IgD-negative memory B cell (primary cell): ENCODE measurements around the gene SLC50A1. TPM values are rescaled to one million over a fixed set of nuclear protein-coding genes. Genes with fewer than 3 reads are reported as not detected.
"Not testable (repeated sequence)": the region's sequence is repeated elsewhere in the genome, so short reads cannot be mapped to it uniquely, and the experiment has no call there.

Experiments
- H3K27ac Mint-ChIP-seq, 3 donors: one replicate each; pipeline ENCODE4 v1.8.0; 2020 to 2022; ENCODE audit warnings: mild to moderate bottlenecking in 3 of 3, mixed read lengths in 3 of 3, moderate library complexity in 1 of 3
- H3K27me3 Mint-ChIP-seq: one replicate; pipeline ENCODE4 v1.8.0; 2021; ENCODE audit warnings: mixed read lengths
- H3K36me3 Mint-ChIP-seq: one replicate; pipeline ENCODE4 v1.8.0; 2020; ENCODE audit warnings: mild to moderate bottlenecking, mixed read lengths
- H3K4me1 Mint-ChIP-seq, 3 donors: one replicate each; pipeline ENCODE4 v1.8.0; 2020 to 2022; ENCODE audit warnings: mixed read lengths in 3 of 3, mild to moderate bottlenecking in 1 of 3
- H3K4me3 Mint-ChIP-seq, 4 donors: one replicate each; pipeline ENCODE4 v1.8.0; 2020 to 2022; ENCODE audit warnings: mild to moderate bottlenecking in 4 of 4, mixed read lengths in 4 of 4, moderate library complexity in 3 of 4
- H3K9me3 Mint-ChIP-seq, 3 donors: one replicate each; pipeline ENCODE4 v1.8.0; 2020 to 2021; ENCODE audit warnings: mixed read lengths in 3 of 3, mild to moderate bottlenecking in 1 of 3
- polyA plus RNA-seq: library from polyadenylated mRNA; unstranded; fragments of 300-500 nt; fragmentation: Illumina TruSeq; gene quantifications from one replicate; pipeline ENCODE4 v1.2.3, GENCODE V29; 2021

Gene SLC50A1
- polyA plus RNA-seq, 1 donor from 2014 or later = 72.9 TPM

DNA sequence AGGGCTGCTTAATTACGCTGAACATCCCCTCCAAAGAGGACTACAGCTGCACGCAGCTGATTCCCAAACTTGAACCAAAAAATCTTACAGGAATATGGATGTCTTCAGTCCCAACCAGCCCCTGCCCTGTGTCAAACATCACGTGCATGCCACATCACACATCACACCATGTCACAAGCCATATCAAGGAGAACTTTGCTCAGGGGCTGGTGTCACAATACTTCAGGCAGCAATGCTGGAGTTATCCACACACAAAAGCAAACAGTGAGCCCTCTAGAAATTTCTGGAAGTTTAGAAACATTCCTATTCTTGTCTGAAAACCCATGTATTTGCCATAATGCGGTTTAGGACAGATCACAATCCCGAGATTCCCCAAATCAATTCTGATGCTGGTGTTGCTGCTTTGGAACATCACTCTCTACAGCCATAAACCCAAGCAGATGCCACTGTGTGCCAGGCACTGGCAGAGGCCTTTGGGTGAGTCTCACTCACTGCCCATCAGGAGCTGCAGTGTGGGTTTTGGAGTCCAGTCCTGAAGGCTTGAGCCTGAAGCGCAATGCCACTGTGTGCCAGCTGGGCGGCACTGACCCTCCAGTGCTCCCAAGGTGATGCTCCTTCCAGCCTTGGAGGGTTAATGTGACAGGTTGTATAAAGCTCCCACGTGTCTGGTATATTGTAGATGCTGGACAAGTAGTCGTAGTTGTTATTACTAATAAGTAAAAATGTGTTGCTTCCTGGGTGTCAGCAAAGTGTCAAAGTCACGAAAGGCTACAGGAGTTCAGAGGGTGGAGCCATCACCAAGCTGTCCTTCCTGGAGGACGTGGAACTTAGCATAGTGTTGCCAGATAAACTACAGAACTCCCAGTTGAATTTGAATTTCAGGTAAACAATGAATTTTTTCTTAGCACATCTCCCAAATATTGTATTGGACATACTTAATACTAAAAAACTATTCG, 28.1 kb upstream of the SLC50A1 start:
- Mint-ChIP-seq H3K27ac (no peak overlapping the region), H3K4me1 (peaks cover 0 to 2% (median 0%) of the 10 kb centered on the region in 3 donors), H3K27me3 (peaks cover 5% of the 10 kb centered on the region), H3K36me3 (peaks cover 2% of the 10 kb centered on the region), H3K9me3 (no peaks in the 10 kb centered on the region), H3K4me3 (no peak overlapping the region)

DNA sequence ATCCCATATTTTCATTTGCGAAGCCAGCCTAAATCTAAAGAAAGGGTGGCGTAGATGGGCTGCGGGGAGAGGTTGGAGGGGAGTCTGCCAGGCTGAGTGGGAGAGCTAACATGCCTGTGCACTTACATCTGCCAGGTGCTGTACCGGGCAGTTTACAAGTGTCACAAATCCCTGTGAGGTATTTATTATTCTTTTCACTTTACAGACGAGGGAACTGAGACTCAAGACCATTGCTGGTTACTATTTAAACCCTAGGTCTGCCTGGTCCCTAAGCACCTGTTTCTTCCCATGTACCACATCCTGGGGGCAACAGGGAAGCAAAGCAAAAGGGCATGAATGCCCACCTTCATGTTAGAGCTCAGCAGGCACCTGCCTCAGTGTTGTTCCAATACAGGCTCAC, 27.4 kb upstream of the SLC50A1 start:
- no peak overlapping the region for H3K4me3 Mint-ChIP-seq
- H3K27ac Mint-ChIP-seq = no peak overlapping the region
- H3K4me1 Mint-ChIP-seq = peaks cover 0 to 2% (median 0%) of the 10 kb centered on the region in 3 donors
- H3K36me3 Mint-ChIP-seq = peaks cover 2% of the 10 kb centered on the region
- H3K27me3 Mint-ChIP-seq = peaks cover 5% of the 10 kb centered on the region
- no peaks in the 10 kb centered on the region for H3K9me3 Mint-ChIP-seq

DNA sequence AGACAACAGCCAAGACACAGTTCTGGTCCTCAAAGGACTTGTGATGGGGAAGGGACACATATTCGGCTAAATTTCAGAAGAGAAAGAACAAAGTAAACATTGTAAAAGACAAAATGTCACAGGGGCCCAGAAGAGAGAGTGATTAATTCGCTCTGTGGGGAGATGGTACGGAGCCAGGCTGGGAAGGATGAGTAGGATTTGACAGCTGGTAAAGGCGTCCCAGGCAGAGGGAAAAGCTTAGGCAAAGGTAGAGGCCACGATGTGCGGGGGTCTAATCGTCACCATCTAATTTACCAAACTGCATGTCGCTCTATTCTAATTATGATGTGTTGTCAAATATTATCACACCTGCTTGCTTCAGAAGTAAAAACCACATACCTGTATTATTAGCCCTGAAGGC, 25.3 kb upstream of the SLC50A1 start:
- H3K36me3 Mint-ChIP-seq = peaks cover 2% of the 10 kb centered on the region
- H3K4me3 Mint-ChIP-seq = no peak overlapping the region
- H3K27me3 Mint-ChIP-seq = peaks cover 5% of the 10 kb centered on the region
- H3K4me1 Mint-ChIP-seq = peaks cover 0 to 2% (median 0%) of the 10 kb centered on the region in 3 donors
- H3K9me3 Mint-ChIP-seq = no peaks in the 10 kb centered on the region
- H3K27ac Mint-ChIP-seq = no peak overlapping the region

DNA sequence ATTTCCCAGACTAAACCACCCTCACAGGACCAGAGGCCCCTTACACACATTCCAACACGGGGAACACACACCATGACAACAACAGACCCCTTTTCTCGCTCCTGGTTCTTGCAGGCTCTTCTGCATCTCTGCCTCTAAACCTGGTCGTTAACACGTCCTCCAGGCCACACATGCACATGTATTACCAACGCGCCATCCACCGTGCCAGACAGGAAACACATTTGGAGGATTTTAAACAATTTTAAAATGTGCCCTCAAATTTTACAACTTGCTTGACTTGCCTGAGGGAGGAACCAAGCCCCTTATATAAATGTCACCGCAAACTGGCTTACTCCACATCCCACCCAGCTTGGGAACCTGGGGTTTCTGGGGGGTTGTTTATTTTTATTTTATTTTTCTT, 24.8 kb upstream of the SLC50A1 start:
- no peak overlapping the region for H3K4me3 Mint-ChIP-seq
- peaks cover 5% of the 10 kb centered on the region for H3K27me3 Mint-ChIP-seq
- H3K9me3 Mint-ChIP-seq = no peaks in the 10 kb centered on the region
- no peaks in the 10 kb centered on the region for H3K4me1 Mint-ChIP-seq
- H3K36me3 Mint-ChIP-seq = peaks cover 2% of the 10 kb centered on the region
- no peak overlapping the region for H3K27ac Mint-ChIP-seq

DNA sequence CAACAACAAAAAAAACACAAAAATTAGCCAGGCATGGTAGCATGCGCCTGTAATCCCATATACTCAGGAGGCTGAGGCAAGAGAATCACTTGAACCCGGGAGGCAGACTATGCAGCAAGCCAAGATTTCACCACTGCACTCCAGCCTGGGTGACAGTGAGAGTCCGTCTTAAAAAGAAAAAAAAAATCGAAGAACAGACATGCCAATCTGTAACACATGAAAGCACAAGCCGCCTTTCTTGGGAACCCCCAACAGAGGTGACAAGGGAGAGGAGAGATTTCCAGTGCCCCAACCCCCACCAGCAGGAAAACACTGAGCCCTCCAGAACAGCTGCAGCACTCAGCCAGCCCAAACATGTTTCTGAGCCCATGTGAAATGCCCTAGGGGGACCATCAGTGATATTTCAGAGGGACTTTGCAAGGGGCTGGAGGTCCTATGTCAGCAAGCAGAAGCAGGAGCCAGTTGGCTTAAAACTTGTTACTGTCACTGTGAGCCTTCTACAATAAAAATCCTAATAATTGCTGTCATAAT, 22.1 kb upstream of the SLC50A1 start:
- H3K4me1 Mint-ChIP-seq = no peaks in the 10 kb centered on the region
- no peak overlapping the region for H3K27ac Mint-ChIP-seq
- H3K36me3 Mint-ChIP-seq = peaks cover 2% of the 10 kb centered on the region
- H3K27me3 Mint-ChIP-seq = peaks cover 11% of the 10 kb centered on the region
- no peaks in the 10 kb centered on the region for H3K9me3 Mint-ChIP-seq
- no peak overlapping the region for H3K4me3 Mint-ChIP-seq

DNA sequence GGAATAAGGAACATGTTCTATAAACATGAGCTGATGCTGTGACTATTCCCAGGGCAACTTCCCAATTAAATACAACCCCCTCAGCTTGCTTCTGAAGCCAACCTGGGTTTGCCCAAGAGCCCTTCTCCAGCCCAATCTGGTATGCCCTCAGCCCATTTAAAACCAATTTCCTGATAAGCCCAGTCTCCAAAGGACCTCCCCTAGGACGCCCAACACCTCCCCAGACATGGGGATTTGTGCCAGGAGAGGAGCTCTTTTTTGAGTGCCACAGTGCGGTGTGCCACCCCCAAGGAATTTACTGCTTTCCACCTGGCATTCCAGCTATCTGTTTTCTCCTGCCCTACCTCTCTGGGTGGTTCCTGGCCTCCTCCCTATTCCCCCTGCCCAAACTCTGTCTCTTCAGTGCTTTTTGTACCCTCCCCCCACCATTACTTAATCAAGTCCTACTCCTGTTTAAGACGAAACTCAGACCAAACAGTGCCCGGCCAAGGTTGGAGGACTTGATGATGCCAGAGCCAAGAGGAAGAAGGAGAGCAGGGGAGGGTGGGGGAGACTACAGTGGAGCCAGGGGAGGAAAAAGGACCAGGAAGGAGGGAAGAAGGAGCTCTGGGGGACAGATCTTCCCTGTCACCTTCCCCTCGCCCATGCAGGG, 19.4 kb upstream of the SLC50A1 start:
- H3K27me3 Mint-ChIP-seq = peaks cover 13% of the 10 kb centered on the region
- H3K36me3 Mint-ChIP-seq = no peaks in the 10 kb centered on the region
- no peaks in the 10 kb centered on the region for H3K9me3 Mint-ChIP-seq
- H3K4me3 Mint-ChIP-seq = no peak overlapping the region
- H3K27ac Mint-ChIP-seq = peak overlapping the region in 1 of 3 donors; percentile 82
- no peaks in the 10 kb centered on the region for H3K4me1 Mint-ChIP-seq

DNA sequence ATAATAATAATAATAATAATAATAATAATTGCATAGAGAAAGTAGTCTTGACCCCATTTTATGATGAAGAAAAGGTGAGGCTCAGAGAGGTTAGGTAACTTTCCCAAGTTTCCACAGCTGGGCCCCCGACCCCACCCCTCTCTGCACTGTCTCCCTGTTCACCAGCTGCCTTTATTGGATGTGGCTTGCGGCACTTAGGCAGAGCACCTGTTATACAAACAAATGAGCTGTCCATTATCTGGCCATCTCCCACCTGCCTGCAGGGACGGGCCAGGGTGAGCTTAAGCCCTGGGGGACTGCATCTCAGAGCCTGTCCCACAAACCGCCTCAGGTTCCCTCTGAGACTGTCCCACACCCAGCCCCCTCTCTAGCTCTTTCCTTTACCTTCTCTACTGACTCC, 18.0 kb upstream of the SLC50A1 start:
- H3K27me3 Mint-ChIP-seq = peaks cover 11% of the 10 kb centered on the region
- H3K9me3 Mint-ChIP-seq = no peaks in the 10 kb centered on the region
- H3K36me3 Mint-ChIP-seq = no peaks in the 10 kb centered on the region
- H3K4me1 Mint-ChIP-seq = no peaks in the 10 kb centered on the region
- H3K27ac Mint-ChIP-seq = no peak overlapping the region
- no peak overlapping the region for H3K4me3 Mint-ChIP-seq

DNA sequence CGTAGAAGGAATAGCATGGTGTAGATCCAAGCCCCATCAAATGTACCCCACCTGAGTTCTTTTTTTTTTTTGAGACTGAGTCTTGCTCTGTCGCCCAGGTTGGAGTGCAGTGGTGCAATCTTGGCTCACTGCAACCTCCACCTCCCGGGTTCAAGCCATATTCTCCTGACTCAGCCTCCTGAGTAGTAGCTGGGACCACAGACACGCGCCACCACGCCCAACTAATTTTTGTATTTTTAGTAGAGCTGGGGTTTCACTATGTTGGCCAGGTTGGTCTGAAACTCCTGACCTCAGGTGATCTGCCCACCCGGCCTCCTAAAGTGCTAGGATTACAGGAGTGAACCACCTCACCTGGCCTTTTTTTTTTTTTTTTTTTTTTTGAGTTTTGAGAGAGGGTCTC, 17.6 kb upstream of the SLC50A1 start:
- not testable (repeated sequence) for H3K27ac Mint-ChIP-seq, H3K4me3 Mint-ChIP-seq, H3K9me3 Mint-ChIP-seq, H3K36me3 Mint-ChIP-seq, H3K4me1 Mint-ChIP-seq
- H3K27me3 Mint-ChIP-seq = peaks cover 11% of the 10 kb centered on the region

DNA sequence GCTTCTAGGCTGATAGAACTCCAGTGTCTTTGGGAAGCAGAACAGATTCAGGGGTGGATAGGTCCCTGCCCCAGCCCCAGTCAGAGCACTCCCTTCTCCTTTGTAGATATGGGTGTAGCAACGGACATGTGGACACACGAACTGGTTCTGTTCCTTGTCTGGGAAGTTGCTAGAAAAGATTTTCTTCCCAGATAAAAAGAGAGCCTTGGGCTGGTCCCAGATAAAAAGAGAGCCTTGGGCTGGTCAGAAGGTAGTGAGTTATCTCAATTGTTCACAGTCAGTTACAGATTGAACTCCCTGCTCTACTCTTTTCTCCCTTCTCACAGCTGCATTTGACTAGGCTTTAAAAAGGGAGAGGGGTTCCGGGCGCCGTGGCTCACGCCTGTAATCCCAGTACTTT, 15.4 kb upstream of the SLC50A1 start:
- Mint-ChIP-seq H3K27me3 (peaks cover 11% of the 10 kb centered on the region), H3K4me1 (no peaks in the 10 kb centered on the region), H3K4me3 (no peak overlapping the region), H3K27ac (no peak overlapping the region), H3K36me3 (no peaks in the 10 kb centered on the region), H3K9me3 (no peaks in the 10 kb centered on the region)

DNA sequence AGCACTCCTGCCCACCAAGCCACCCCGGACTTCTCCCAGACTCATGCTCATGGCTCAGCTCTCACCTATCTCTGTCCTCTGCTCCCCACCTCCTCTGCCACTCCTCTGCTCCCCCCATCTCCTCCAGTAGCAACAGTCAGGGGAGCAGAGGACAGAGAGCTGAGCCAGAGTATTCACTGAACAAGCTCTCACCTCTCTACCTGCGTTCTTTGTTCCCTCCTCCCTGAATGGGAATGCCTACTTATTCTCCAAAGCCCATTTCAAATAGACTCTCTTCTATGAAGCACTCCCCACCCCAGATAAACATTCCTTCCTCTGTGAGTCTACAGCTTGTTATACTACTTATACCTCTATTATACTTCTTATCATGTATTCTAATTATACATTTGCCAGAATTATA, 14.4 kb upstream of the SLC50A1 start:
- no peaks in the 10 kb centered on the region for H3K9me3 Mint-ChIP-seq
- H3K4me1 Mint-ChIP-seq = no peaks in the 10 kb centered on the region
- H3K27ac Mint-ChIP-seq = no peak overlapping the region
- H3K36me3 Mint-ChIP-seq = no peaks in the 10 kb centered on the region
- no peak overlapping the region for H3K4me3 Mint-ChIP-seq
- peaks cover 12% of the 10 kb centered on the region for H3K27me3 Mint-ChIP-seq

DNA sequence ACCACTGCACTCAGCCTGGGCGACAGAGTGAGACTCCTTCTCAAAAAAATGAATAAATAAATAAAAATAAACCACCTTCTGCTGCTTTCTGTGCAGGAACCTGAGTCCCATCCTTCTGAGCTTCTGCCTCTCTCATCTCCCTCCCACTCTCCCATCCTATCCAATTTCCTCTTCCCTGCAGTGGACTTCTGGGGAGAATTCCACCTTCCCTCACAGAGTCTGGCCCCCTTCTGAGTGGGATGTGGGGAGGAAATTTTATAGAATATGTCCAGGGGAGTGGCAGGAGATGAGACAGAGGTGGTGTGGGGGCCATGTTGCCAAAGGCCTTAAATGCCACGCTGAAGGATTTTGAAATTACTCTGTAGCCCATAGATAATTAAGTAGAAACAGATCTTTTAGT, 13.3 kb upstream of the SLC50A1 start:
- Mint-ChIP-seq H3K27ac (no peak overlapping the region), H3K9me3 (no peaks in the 10 kb centered on the region), H3K27me3 (peaks cover 22% of the 10 kb centered on the region), H3K4me1 (peaks cover 5 to 7% (median 6%) of the 10 kb centered on the region in 3 donors), H3K4me3 (no peak overlapping the region), H3K36me3 (no peaks in the 10 kb centered on the region)

DNA sequence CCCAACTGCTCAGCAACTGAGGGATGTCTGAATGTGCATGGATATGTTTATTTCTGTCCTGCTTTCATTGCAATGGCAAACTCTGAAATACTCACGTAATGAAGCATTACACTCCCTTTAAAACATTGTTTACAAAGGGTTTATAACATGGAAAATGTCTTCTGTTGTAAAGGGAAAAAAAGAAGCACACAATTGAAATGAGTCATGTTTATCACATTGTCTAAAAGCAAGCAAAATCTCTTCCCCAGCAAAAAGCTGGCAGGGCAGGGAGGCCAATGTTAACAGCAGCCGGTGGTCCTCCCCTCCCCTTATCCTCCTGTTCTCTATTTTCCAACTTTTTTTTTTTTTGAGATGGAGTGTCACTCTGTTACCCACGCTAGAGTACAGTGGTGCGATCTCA, 11.9 kb upstream of the SLC50A1 start:
- H3K4me1 Mint-ChIP-seq = peaks cover 11 to 15% (median 14%) of the 10 kb centered on the region in 3 donors
- H3K4me3 Mint-ChIP-seq = no peak overlapping the region
- H3K9me3 Mint-ChIP-seq = no peaks in the 10 kb centered on the region
- no peaks in the 10 kb centered on the region for H3K36me3 Mint-ChIP-seq
- peaks cover 29% of the 10 kb centered on the region for H3K27me3 Mint-ChIP-seq
- no peak overlapping the region for H3K27ac Mint-ChIP-seq

DNA sequence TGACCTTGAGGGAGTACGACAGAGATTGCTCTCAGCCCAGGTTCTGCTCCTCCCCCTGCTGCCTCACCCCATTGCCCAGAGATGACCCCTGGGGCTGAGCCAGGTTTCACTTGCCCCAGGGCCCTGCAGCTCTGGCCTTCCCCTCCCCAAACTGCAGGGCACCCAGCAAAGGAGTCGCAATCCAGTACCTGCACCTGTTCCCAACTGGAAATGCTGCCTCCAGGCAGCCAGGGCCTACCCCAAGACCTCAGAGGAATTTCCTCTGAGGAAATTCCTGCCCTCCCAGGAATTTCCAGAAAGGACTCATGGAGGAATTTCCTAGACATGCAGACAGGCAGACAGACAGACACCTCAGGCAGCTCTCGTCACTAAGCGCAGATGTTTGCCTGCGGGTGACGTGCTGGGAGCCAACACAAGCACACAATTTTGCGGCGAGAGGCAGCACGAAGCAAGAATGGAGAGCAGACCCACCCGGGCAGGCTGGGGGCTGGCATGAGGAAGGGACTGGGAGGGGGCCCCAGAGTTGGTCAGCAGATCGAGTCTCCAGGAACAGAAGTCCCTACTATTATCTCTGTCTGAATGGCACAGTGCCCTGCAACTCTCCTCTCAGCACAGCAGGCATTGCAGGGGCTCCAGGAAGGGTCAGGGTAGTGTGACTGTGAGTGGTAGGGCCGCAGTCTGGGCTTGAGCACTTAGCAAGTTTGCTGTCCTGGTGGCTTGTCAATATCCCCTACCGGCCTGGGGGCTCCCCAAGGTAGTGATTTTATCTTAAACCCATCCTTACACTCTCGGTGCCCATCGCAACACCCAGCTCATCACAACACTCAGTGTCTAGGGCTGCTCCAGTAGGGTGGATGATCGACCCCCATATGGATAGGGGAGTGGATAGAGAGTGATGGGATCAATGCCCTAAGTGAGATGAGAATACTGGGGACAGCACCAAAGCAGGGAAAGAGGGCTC, 10.9 kb upstream of the SLC50A1 start:
- Mint-ChIP-seq H3K27me3 (peaks cover 37% of the 10 kb centered on the region), H3K9me3 (no peaks in the 10 kb centered on the region), H3K27ac (no peak overlapping the region), H3K4me1 (peaks cover 11 to 18% (median 16%) of the 10 kb centered on the region in 3 donors), H3K4me3 (no peak overlapping the region), H3K36me3 (no peaks in the 10 kb centered on the region)

DNA sequence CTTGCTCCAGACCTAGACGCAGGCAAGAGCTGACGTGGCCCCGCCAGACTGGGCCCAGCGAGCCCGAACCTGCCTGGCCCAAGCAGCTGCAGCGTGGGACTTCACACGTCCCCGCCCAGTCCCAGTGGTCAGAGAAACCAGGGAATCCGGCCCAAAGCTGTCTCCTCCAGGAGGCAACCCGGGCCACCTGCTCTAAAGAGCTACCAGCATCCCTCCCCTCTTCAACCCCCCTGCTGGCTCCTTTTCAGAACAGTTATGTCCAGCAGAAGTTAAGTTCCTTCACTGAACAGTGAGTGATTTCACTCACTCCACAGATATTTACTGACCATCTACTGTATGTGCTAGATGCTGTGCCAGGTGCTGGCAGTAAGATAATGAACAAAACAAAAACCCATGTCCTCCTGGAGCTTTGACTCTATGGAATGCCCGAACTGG, 10.1 kb upstream of the SLC50A1 start:
- Mint-ChIP-seq H3K4me1 (peaks cover 12 to 18% (median 16%) of the 10 kb centered on the region in 3 donors), H3K27ac (no peak overlapping the region), H3K4me3 (peak overlapping the region in 1 of 4 donors; percentile 48), H3K36me3 (no peaks in the 10 kb centered on the region), H3K9me3 (no peaks in the 10 kb centered on the region), H3K27me3 (peaks cover 35% of the 10 kb centered on the region)
